H1 (cell line): ENCODE data around the gene PATJ. TPM values are rescaled to one million over a fixed set of nuclear protein-coding genes. Genes with fewer than 3 reads are reported as not detected.

Source experiments
- CTCF ChIA-PET: fragments of 300-600 bp; sonication (Branson Sonifier 250); formaldehyde crosslinking; loops from one replicate; lab custom pipeline; 2021; ENCODE audit not compliant: partially characterized antibody; lab: Charles Lee
- POLR2A ChIA-PET: fragments of 300-600 bp; sonication (Branson Sonifier 250); formaldehyde crosslinking; loops from one replicate; lab custom pipeline; 2021; ENCODE audit warnings: inconsistent platforms; ENCODE audit not compliant: partially characterized antibody; lab: Charles Lee
- DNase-seq, 2 experiments: peaks; one replicate each; pipeline versions ENCODE4 v3.0.0 to v3.0.0-alpha.2; 2010 to 2022; ENCODE audit warnings: low spot score in 2 of 2, low read depth in 1 of 2, mixed read lengths in 1 of 2
- FAIRE-seq: peaks from 2 replicates; lab custom pipeline; 2011; peaks lifted over from hg19 to GRCh38; lab: Jason Lieb, UNC
- H2AFZ ChIP-seq: 2 replicates; pipeline ENCODE4 v1.8.1; 2012; ENCODE audit warnings: low read length, inconsistent platforms
- H2AK5ac ChIP-seq: 2 replicates; pipeline ENCODE4 v1.6.1; 2013; ENCODE audit warnings: low read depth, low read length
- H2BK120ac ChIP-seq: replicated peaks from 2 replicates; pipeline ENCODE3; 2013; ENCODE audit warnings: low read depth, low read length, inconsistent platforms
- H2BK12ac ChIP-seq: 2 replicates; pipeline ENCODE4 v1.6.1; 2013; ENCODE audit warnings: low read depth, low read length
- H2BK15ac ChIP-seq: 2 replicates; pipeline ENCODE4 v1.6.1; 2013; ENCODE audit warnings: low read length
- H2BK20ac ChIP-seq: 2 replicates; pipeline ENCODE4 v1.6.1; 2013; ENCODE audit warnings: low read length
- H2BK5ac ChIP-seq: 2 replicates; pipeline ENCODE4 v1.6.1; 2013; ENCODE audit warnings: low read depth, low read length
- H3K14ac ChIP-seq: 2 replicates; pipeline ENCODE4 v1.6.1; 2013; ENCODE audit warnings: inconsistent platforms; ENCODE audit not compliant: insufficient read length
- H3K18ac ChIP-seq: 2 replicates; pipeline ENCODE4 v1.6.1; 2013; ENCODE audit warnings: low read length; ENCODE audit errors: extremely low read depth
- H3K23ac ChIP-seq: 2 replicates; pipeline ENCODE4 v1.6.1; 2013; ENCODE audit warnings: inconsistent platforms; ENCODE audit not compliant: insufficient read length
- H3K23me2 ChIP-seq: 2 replicates; pipeline ENCODE4 v1.6.1; 2013; ENCODE audit warnings: low read depth, low read length
- H3K27ac ChIP-seq: 2 replicates; pipeline ENCODE4 v1.6.1; 2011; ENCODE audit warnings: low read depth, low read length, inconsistent platforms
- H3K27me3 ChIP-seq, 4 experiments: replicated peaks in 1 of 4; 1 replicate in 1 of 4; 2 replicates in 3 of 4; pipeline versions ENCODE4 v1.6.1 to v1.8.1; 2011 to 2013; ENCODE audit warnings: low read length in 3 of 4, mild to moderate bottlenecking in 3 of 4, inconsistent platforms in 2 of 4, mixed read lengths in 2 of 4, moderate library complexity in 1 of 4; ENCODE audit not compliant: control insufficient read depth in 3 of 4, insufficient read depth in 3 of 4; ENCODE audit errors: extremely low read depth in 1 of 4
- H3K36me3 ChIP-seq, 4 experiments: 2 replicates each; pipeline versions ENCODE4 v1.6.1 to v1.8.1; 2011 to 2013; ENCODE audit warnings: mild to moderate bottlenecking in 4 of 4, low read length in 3 of 4, moderate library complexity in 2 of 4, control low read depth in 1 of 4, inconsistent platforms in 1 of 4; ENCODE audit not compliant: insufficient read depth in 4 of 4, control insufficient read depth in 2 of 4
- H3K4ac ChIP-seq: replicated peaks from 2 replicates; pipeline ENCODE3; 2013; ENCODE audit warnings: low read length, low read depth, mixed read lengths, inconsistent platforms; ENCODE audit not compliant: insufficient read length
- H3K4me1 ChIP-seq, 4 experiments: replicated peaks in 1 of 4; 1 replicate in 1 of 4; 2 replicates in 3 of 4; pipeline versions ENCODE4 v1.6.1 to v1.8.1; 2011 to 2013; ENCODE audit warnings: low read length in 3 of 4, inconsistent platforms in 2 of 4, mixed read lengths in 1 of 4; ENCODE audit not compliant: insufficient read depth in 4 of 4, control insufficient read depth in 3 of 4
- H3K4me2 ChIP-seq, 2 experiments: 2 replicates each; pipeline versions ENCODE4 v1.6.1 to v1.8.1; 2011 to 2013; ENCODE audit warnings: low read depth in 2 of 2, low read length in 2 of 2, control low read depth in 1 of 2, inconsistent platforms in 1 of 2, mild to moderate bottlenecking in 1 of 2; ENCODE audit not compliant: insufficient read depth in 1 of 2
- H3K4me3 ChIP-seq, 4 experiments: fragments of 200-600, 300-600 bp in 1 of 4; sonication (generic), shearing (Covaris generic), sonication (Bioruptor Twin) in 1 of 4; 2 replicates each; pipeline versions ENCODE4 v1.5.1 to v1.8.1; 2011 to 2016; ENCODE audit warnings: low read length in 4 of 4, low read depth in 3 of 4, control low read depth in 2 of 4, inconsistent platforms in 2 of 4, mild to moderate bottlenecking in 2 of 4, mixed read lengths in 1 of 4, moderate library complexity in 1 of 4; ENCODE audit not compliant: insufficient read depth in 2 of 4; ENCODE audit errors: extremely low read depth in 1 of 4
- H3K56ac ChIP-seq: replicated peaks from 2 replicates; pipeline ENCODE3; 2013; ENCODE audit warnings: low read depth, mild to moderate bottlenecking, mixed read lengths, low read length, inconsistent platforms; ENCODE audit not compliant: insufficient read length
- H3K79me1 ChIP-seq: 2 replicates; pipeline ENCODE4 v1.6.1; 2013; ENCODE audit warnings: low read depth, low read length, control low read depth
- H3K79me2 ChIP-seq, 2 experiments: 2 replicates each; pipeline versions ENCODE4 v1.6.1 to v1.8.1; 2012 to 2013; ENCODE audit warnings: low read length in 2 of 2, mild to moderate bottlenecking in 2 of 2, inconsistent platforms in 1 of 2; ENCODE audit not compliant: insufficient read depth in 2 of 2, control insufficient read depth in 1 of 2
- H3K9ac ChIP-seq, 4 experiments: replicated peaks in 1 of 4; 1 replicate in 1 of 4; 2 replicates in 3 of 4; pipeline versions ENCODE4 v1.6.1 to v1.8.1; 2011 to 2013; ENCODE audit warnings: low read depth in 3 of 4, low read length in 3 of 4, control low read depth in 2 of 4, mild to moderate bottlenecking in 2 of 4, moderate library complexity in 2 of 4, inconsistent platforms in 1 of 4; ENCODE audit errors: extremely low read depth in 1 of 4
- H3K9me3 ChIP-seq, 2 experiments: 2 replicates each; pipeline versions ENCODE4 v1.6.1 to v1.8.1; 2012 to 2013; ENCODE audit warnings: mild to moderate bottlenecking in 2 of 2, moderate library complexity in 2 of 2, control low read depth in 1 of 2, inconsistent platforms in 1 of 2, low read depth in 1 of 2, low read length in 1 of 2, mixed read lengths in 1 of 2; ENCODE audit not compliant: insufficient read depth in 2 of 2
- H4K20me1 ChIP-seq, 2 experiments: replicated peaks in 1 of 2; 2 replicates each; pipeline versions ENCODE3 to v1.8.1; 2011 to 2013; ENCODE audit warnings: inconsistent platforms in 2 of 2, low read length in 2 of 2, mild to moderate bottlenecking in 1 of 2; ENCODE audit not compliant: insufficient read depth in 2 of 2, control insufficient read depth in 1 of 2
- H4K5ac ChIP-seq: 2 replicates; pipeline ENCODE4 v1.6.1; 2013; ENCODE audit warnings: low read length, low read depth, mixed read lengths, inconsistent platforms; ENCODE audit not compliant: insufficient read length
- H4K8ac ChIP-seq: 2 replicates; pipeline ENCODE4 v1.8.0; 2013; ENCODE audit warnings: mild to moderate bottlenecking, moderate library complexity, low read length, inconsistent platforms; ENCODE audit not compliant: insufficient read depth; ENCODE audit errors: extremely low read depth
- H4K91ac ChIP-seq: replicated peaks from 2 replicates; pipeline ENCODE3; 2013; ENCODE audit warnings: low read length, mixed read lengths, inconsistent platforms; ENCODE audit not compliant: insufficient read length
- CEBPB ChIP-seq: IDR thresholded peaks from 2 replicates; pipeline ENCODE4 v1.6.1; 2012; ENCODE audit warnings: low read depth, low read length
- CHD2 ChIP-seq: IDR thresholded peaks from 2 replicates; pipeline ENCODE4 v1.6.1; 2012; ENCODE audit warnings: low read length, improper control_type of control experiment
- HDAC2 ChIP-seq, 2 experiments: fragments of 300-600 bp in 1 of 2; sonication (generic) in 1 of 2; IDR thresholded peaks; 2 replicates each; pipeline ENCODE4 v1.6.1; 2011 to 2012; ENCODE audit warnings: low read depth in 2 of 2, low read length in 2 of 2, mild to moderate bottlenecking in 2 of 2, moderate library complexity in 2 of 2, borderline replicate concordance in 1 of 2, inconsistent platforms in 1 of 2
- NANOG ChIP-seq: IDR thresholded peaks from 2 replicates; pipeline ENCODE4 v1.6.1; 2011; ENCODE audit warnings: low read length, low read depth, mild to moderate bottlenecking, inconsistent platforms; ENCODE audit not compliant: insufficient read depth, poor library complexity, severe bottlenecking
- NRF1 ChIP-seq: IDR thresholded peaks from 2 replicates; pipeline ENCODE4 v1.6.1; 2011; ENCODE audit warnings: mild to moderate bottlenecking, low read depth, low read length, improper control_type of control experiment
- POLR2AphosphoS5 ChIP-seq: IDR thresholded peaks from 2 replicates; pipeline ENCODE4 v1.6.1; 2011; ENCODE audit warnings: low read depth, low read length
- POU5F1 ChIP-seq: IDR thresholded peaks from 2 replicates; pipeline ENCODE4 v1.6.1; 2011; ENCODE audit warnings: low read depth, mild to moderate bottlenecking, low read length, moderate library complexity
- RFX5 ChIP-seq: IDR thresholded peaks from 2 replicates; pipeline ENCODE4 v1.6.1; 2011; ENCODE audit warnings: low read depth, low read length, improper control_type of control experiment, borderline replicate concordance
- SAP30 ChIP-seq: fragments of 300-600 bp; sonication (generic); IDR thresholded peaks from 2 replicates; pipeline ENCODE4 v1.7.1; 2012; ENCODE audit warnings: low read length, moderate library complexity, mild to moderate bottlenecking, inconsistent platforms; ENCODE audit not compliant: insufficient read depth, insufficient replicate concordance
- SIN3A ChIP-seq, 2 experiments: IDR thresholded peaks in 1 of 2; conservative IDR thresholded peaks in 1 of 2; 2 replicates each; pipeline ENCODE4 v1.6.1; 2011 to 2012; ENCODE audit warnings: low read length in 2 of 2, improper control_type of control experiment in 1 of 2, low read depth in 1 of 2, mild to moderate bottlenecking in 1 of 2
- SRF ChIP-seq: IDR thresholded peaks from 2 replicates; pipeline ENCODE4 v1.6.1; 2011; ENCODE audit warnings: mild to moderate bottlenecking, low read depth, low read length, moderate library complexity
- TAF7 ChIP-seq: optimal IDR thresholded peaks from 2 replicates; pipeline ENCODE3; 2011; ENCODE audit warnings: low read depth, mild to moderate bottlenecking, inconsistent platforms, low read length, moderate library complexity, borderline replicate concordance
- WGBS, 2 experiments: shearing (Covaris generic) in 1 of 2; methylation state at CpG; one replicate each; pipeline versions ENCODE4 v1.1.6 to v1.1.7; 2013 to 2015; ENCODE audit warnings: low lambda C conversion rate in 2 of 2, mixed read lengths in 2 of 2, inconsistent platforms in 1 of 2, low coverage in 1 of 2, missing lambda C conversion rate in 1 of 2; ENCODE audit not compliant: insufficient replicate concordance in 2 of 2, insufficient coverage in 1 of 2, insufficient read length in 1 of 2; ENCODE audit errors: extremely low coverage in 1 of 2, missing lambda C conversion rate in 1 of 2; 5-methylcytosine and 5-hydroxymethylcytosine counted together
- polyA plus RNA-seq, 7 experiments: library from polyadenylated mRNA; depleted of rRNA in 3 of 7; stranded (reverse) in 5 of 7; unstranded in 2 of 7; fragments of >200 nt in 5 of 7; fragments of 200-250 nt in 2 of 7; gene quantifications; 1 replicate in 5 of 7; 2 replicates in 1 of 7; 4 replicates in 1 of 7; pipeline versions ENCODE4 v1.2.1 to v1.2.3, GENCODE V29; 2011 to 2013; ENCODE audit warnings: missing spikeins in 2 of 7, mixed read lengths in 2 of 7
- total RNA-seq: library from RNA; stranded (reverse); fragmentation: NEBNext Ultra II Directional; extraction: Animal tissue kit (Norgen Biotek cat#: 25700); gene quantifications from 2 replicates; pipeline ENCODE4 v1.2.1, GENCODE V29; 2021

Gene PATJ
- total and polyA plus RNA-seq, 2 of the 8 experiments (the other 6 are each of a cell fraction or from before 2014, with no cell fraction given): 8.2 to 55.6 TPM

DNA sequence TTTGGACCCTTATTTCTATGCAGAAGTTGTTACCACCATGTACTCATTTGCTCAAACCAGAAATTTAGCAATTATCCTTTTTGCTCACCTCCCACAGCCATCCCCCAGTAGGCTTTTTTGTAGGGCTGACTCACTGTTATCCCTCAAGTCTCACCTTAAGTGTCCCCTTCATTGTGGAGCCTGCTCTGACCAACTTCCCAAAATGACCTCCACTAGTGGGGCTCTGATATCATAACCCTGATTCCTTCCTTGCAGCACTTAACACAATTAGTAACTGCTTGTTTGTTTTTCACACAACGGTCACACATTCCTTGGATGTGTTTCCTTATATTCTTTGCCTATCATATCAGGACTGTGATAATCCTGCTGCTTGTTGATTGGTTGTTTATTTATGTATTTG is 76.7 kb downstream of the PATJ start:
- no peak overlapping the region for H3K9ac ChIP-seq
- no peaks in the 10 kb centered on the region for H3K9me3 ChIP-seq
- WGBS, 2 experiments: 100% methylated on average over 1 of the region's 1 CpG; no CpG with 5 or more reads in 1 of the 2 experiments
- H3K23me2 ChIP-seq: no peaks in the 10 kb centered on the region
- peaks cover 4 to 18% (median 11%) of the 10 kb centered on the region in 4 experiments; a peak in 5 of 8 replicates for H3K36me3 ChIP-seq
- H4K20me1 ChIP-seq: no peaks in the 10 kb centered on the region
- no peak overlapping the region for H2BK15ac ChIP-seq
- H3K79me1 ChIP-seq: no peaks in the 10 kb centered on the region
- H3K56ac ChIP-seq: no peak overlapping the region
- H3K27me3 ChIP-seq: no peaks in the 10 kb centered on the region
- POLR2A ChIA-PET: no interaction called here
- DNase-seq (no peak), FAIRE-seq (no peak)
- H3K27ac ChIP-seq: no peak overlapping the region
- no peak overlapping the region for H2BK12ac ChIP-seq
- no peak for TF ChIP-seq NRF1
- no peak for TF ChIP-seq CHD2
- TF ChIP-seq RFX5: no peak
- TF ChIP-seq SIN3A (conservative IDR thresholded peaks at IDR 0.05 in 1 of 2, IDR thresholded peaks at IDR 0.05 in 1 of 2; ENCODE audit: low read depth in 1 of 2, low read length in 2 of 2): no peak
- no peak for TF ChIP-seq NANOG
- TF ChIP-seq SAP30: no peak
- no peak for TF ChIP-seq TAF7
- no peak for TF ChIP-seq POU5F1
- TF ChIP-seq POLR2AphosphoS5: no peak
- TF ChIP-seq SRF: no peak
- TF ChIP-seq CEBPB: no peak
- no peak for TF ChIP-seq HDAC2 (IDR thresholded peaks at IDR 0.05; ENCODE audit: borderline replicate concordance in 1 of 2, low read depth in 2 of 2, low read length in 2 of 2)
- no peak overlapping the region for H2AK5ac ChIP-seq
- CTCF ChIA-PET: interaction anchor here (0.5 to 1.5 kb wide), 2 partner anchors 34 to 270 kb away, joined by 4 read pairs; no protein-coding TSS in a partner anchor
- no peak overlapping the region for H4K5ac ChIP-seq
- H3K4me2 ChIP-seq: no peak overlapping the region
- no peak overlapping the region for H3K4ac ChIP-seq
- no peak overlapping the region for H4K8ac ChIP-seq
- no peak overlapping the region for H3K4me3 ChIP-seq
- H3K23ac ChIP-seq: no peak overlapping the region
- H3K4me1 ChIP-seq: no peaks in the 10 kb centered on the region
- no peak overlapping the region for H4K91ac ChIP-seq
- H3K79me2 ChIP-seq: no peaks in the 10 kb centered on the region
- no peak overlapping the region for H3K18ac ChIP-seq
- no peak overlapping the region for H2AFZ ChIP-seq
- no peak overlapping the region for H2BK5ac ChIP-seq
- no peak overlapping the region for H2BK20ac ChIP-seq
- H3K14ac ChIP-seq: no peak overlapping the region
- H2BK120ac ChIP-seq: no peak overlapping the region
